Measurements from ENCODE around the gene CHST11. TPM values are rescaled to one million over a fixed set of nuclear protein-coding genes. Genes with fewer than 3 reads are reported as not detected.
A peak's percentile ranks its signal among the peaks of the same experiment; 100 is the strongest.

Gene CHST11
- total RNA-seq, 2 donors from 2014 or later: 4.6 to 14.5 TPM

- H3K4me3 ChIP-seq: no peak overlapping the region
- H3K27me3 ChIP-seq: no peaks in the 10 kb centered on the region
- peaks cover 20% of the 10 kb centered on the region for H3K4me1 ChIP-seq
- DNase-seq (no peak), ATAC-seq (no peak)
- no peaks in the 10 kb centered on the region for H3K9me3 ChIP-seq
- H3K27ac ChIP-seq: no peak overlapping the region
- no peaks in the 10 kb centered on the region for H3K36me3 ChIP-seq (replicated peaks in 1 of 2; ENCODE audit: insufficient read depth in 1 of 2, low read depth in 2 of 2)
- intact Hi-C loops (cut with DNase I): no loop called here
- WGBS, 2 donors: 85 to 90% methylated on average over 3 of the region's 3 CpGs
- TF ChIP-seq CTCF (IDR thresholded peaks at IDR 0.05): no peak
- TF ChIP-seq POLR2A (IDR thresholded peaks at IDR 0.05): no peak
Observed at GRCh38 chr12:104529130-104529874, 72.6 kb downstream of the CHST11 start.

GRCh38 chr12:104532636-104533035, 75.9 kb downstream of the CHST11 start:
- H3K27me3 ChIP-seq: no peaks in the 10 kb centered on the region
- no peak for DNase-seq
- ATAC-seq: no peak
- H3K9me3 ChIP-seq: no peaks in the 10 kb centered on the region
- no peaks in the 10 kb centered on the region for H3K36me3 ChIP-seq (replicated peaks in 1 of 2; ENCODE audit: insufficient read depth in 1 of 2, low read depth in 2 of 2)
- no peak for TF ChIP-seq CTCF (IDR thresholded peaks at IDR 0.05)
- TF ChIP-seq POLR2A (IDR thresholded peaks at IDR 0.05): no peak
- peaks cover 18% of the 10 kb centered on the region for H3K4me1 ChIP-seq
- intact Hi-C loops (cut with DNase I): no loop called here
- 90 to 97% methylated on average over 2 of the region's 2 CpGs for WGBS, 2 donors
- H3K27ac ChIP-seq: no peak overlapping the region
- H3K4me3 ChIP-seq: no peak overlapping the region

GRCh38 chr12:104533134-104533533, 76.4 kb downstream of the CHST11 start:
- peak in 2 of 4 donors; percentile 14 to 16 for DNase-seq
- no peak for TF ChIP-seq CTCF (IDR thresholded peaks at IDR 0.05)
- no peak for TF ChIP-seq POLR2A (IDR thresholded peaks at IDR 0.05)
- intact Hi-C loops (cut with DNase I): no loop called here
- no peaks in the 10 kb centered on the region for H3K9me3 ChIP-seq
- no peak for ATAC-seq
- no peaks in the 10 kb centered on the region for H3K27me3 ChIP-seq
- no peak overlapping the region for H3K27ac ChIP-seq
- no peaks in the 10 kb centered on the region for H3K36me3 ChIP-seq (replicated peaks in 1 of 2; ENCODE audit: insufficient read depth in 1 of 2, low read depth in 2 of 2)
- H3K4me1 ChIP-seq: peaks cover 18% of the 10 kb centered on the region
- H3K4me3 ChIP-seq: no peak overlapping the region
- WGBS, 2 donors: 28 to 47% methylated on average over 2 of the region's 2 CpGs

- H3K4me3 ChIP-seq: no peak overlapping the region
- peak; percentile 53 for ATAC-seq
- TF ChIP-seq CTCF (IDR thresholded peaks at IDR 0.05) (no peak), POLR2A (IDR thresholded peaks at IDR 0.05) (no peak)
- 17 to 34% methylated on average over 9 to 10 of the region's 10 CpGs for WGBS, 2 donors
- intact Hi-C loops (cut with DNase I): no loop called here
- H3K27me3 ChIP-seq: no peaks in the 10 kb centered on the region
- peak overlapping the region in 3 of 4 donors; percentile 3 to 11 (median 10) for H3K27ac ChIP-seq
- peak in 3 of 4 donors; percentile 16 to 32 (median 16) for DNase-seq
- H3K4me1 ChIP-seq: peaks cover 18% of the 10 kb centered on the region
- no peaks in the 10 kb centered on the region for H3K36me3 ChIP-seq (replicated peaks in 1 of 2; ENCODE audit: insufficient read depth in 1 of 2, low read depth in 2 of 2)
- H3K9me3 ChIP-seq: no peaks in the 10 kb centered on the region
Observed at GRCh38 chr12:104534162-104534856, 77.6 kb downstream of the CHST11 start.
